Hepatocyte (in vitro differentiated cells): ENCODE measurements around the gene NEU3. TPM values are rescaled to one million over a fixed set of nuclear protein-coding genes. Genes with fewer than 3 reads are reported as not detected.

ENCODE experiments used
- DNase-seq: peaks from one replicate; pipeline ENCODE4 v3.0.0-alpha.2; 2016; ENCODE audit warnings: low spot score
- H2AFZ ChIP-seq: fragments of 200-600 bp; sonication (generic); 2 replicates; pipeline ENCODE4 v1.6.0; 2016; ENCODE audit warnings: antibody characterized with exemption, mild to moderate bottlenecking
- H3K27ac ChIP-seq: fragments of 200-600 bp; sonication (generic); 2 replicates; pipeline ENCODE4 v1.5.1; 2016; ENCODE audit warnings: mild to moderate bottlenecking
- H3K27me3 ChIP-seq: fragments of 200-600 bp; sonication (generic); 2 replicates; pipeline ENCODE4 v1.6.1; 2016
- H3K36me3 ChIP-seq: fragments of 200-600 bp; sonication (generic); replicated peaks from 2 replicates; pipeline ENCODE4 v1.5.1; 2016; ENCODE audit warnings: low read depth; ENCODE audit not compliant: insufficient read depth
- H3K4me1 ChIP-seq: fragments of 200-600 bp; sonication (generic); 2 replicates; pipeline ENCODE4 v1.5.1; 2016; ENCODE audit warnings: mild to moderate bottlenecking, moderate library complexity; ENCODE audit not compliant: insufficient read depth
- H3K4me2 ChIP-seq: fragments of 200-600 bp; sonication (generic); 2 replicates; pipeline ENCODE4 v1.6.0; 2016
- H3K4me3 ChIP-seq: fragments of 200-600 bp; sonication (generic); 2 replicates; pipeline ENCODE4 v1.5.1; 2016; ENCODE audit warnings: mild to moderate bottlenecking
- H3K79me2 ChIP-seq: fragments of 200-600 bp; sonication (generic); 2 replicates; pipeline ENCODE4 v1.6.0; 2017; ENCODE audit warnings: mild to moderate bottlenecking
- H3K9me2 ChIP-seq: fragments of 200-600 bp; sonication (generic); replicated peaks from 2 replicates; pipeline ENCODE4 v1.6.0; 2017; ENCODE audit warnings: mild to moderate bottlenecking; ENCODE audit not compliant: insufficient read depth
- H3K9me3 ChIP-seq: fragments of 200-600 bp; sonication (generic); 2 replicates; pipeline ENCODE4 v1.5.1; 2016; ENCODE audit warnings: low read depth, mild to moderate bottlenecking
- H4K20me1 ChIP-seq: fragments of 200-600 bp; sonication (generic); 2 replicates; pipeline ENCODE4 v1.6.0; 2016; ENCODE audit warnings: mild to moderate bottlenecking; ENCODE audit not compliant: insufficient read depth, poor library complexity, severe bottlenecking
- CTCF ChIP-seq: fragments of 200-600 bp; sonication (generic); IDR thresholded peaks from 2 replicates; pipeline ENCODE4 v1.5.1; 2016; ENCODE audit warnings: antibody characterized with exemption, mild to moderate bottlenecking; ENCODE audit not compliant: poor library complexity
- EZH2 ChIP-seq: fragments of 200-600 bp; sonication (generic); IDR thresholded peaks from 2 replicates; pipeline ENCODE4 v1.6.1; 2016; ENCODE audit warnings: antibody characterized with exemption, mild to moderate bottlenecking, borderline replicate concordance
- EZH2phosphoT487 ChIP-seq: fragments of 200-600 bp; sonication (generic); IDR thresholded peaks from one replicate; pipeline ENCODE4 v1.6.1; 2018; ENCODE audit warnings: antibody characterized with exemption, mild to moderate bottlenecking, low read depth, moderate library complexity; ENCODE audit not compliant: unreplicated experiment, severe bottlenecking
- WGBS: methylation state at CpG from one replicate; pipeline ENCODE4 v1.1.6; 2016; ENCODE audit warnings: low lambda C conversion rate; ENCODE audit errors: missing lambda C conversion rate; 5-methylcytosine and 5-hydroxymethylcytosine counted together
- polyA plus RNA-seq: library from polyadenylated mRNA; unstranded; fragments of >200 nt; fragmentation: Nextera tagmentation; extraction: Ambion mirVana; gene quantifications from 2 replicates; pipeline ENCODE4 v1.2.1, GENCODE V29; 2016
- total RNA-seq: library from RNA; depleted of rRNA; stranded (reverse); fragments of >200 nt; gene quantifications from 2 replicates; pipeline ENCODE4 v1.2.3, GENCODE V29; 2014

The NEU3 gene, protein sequence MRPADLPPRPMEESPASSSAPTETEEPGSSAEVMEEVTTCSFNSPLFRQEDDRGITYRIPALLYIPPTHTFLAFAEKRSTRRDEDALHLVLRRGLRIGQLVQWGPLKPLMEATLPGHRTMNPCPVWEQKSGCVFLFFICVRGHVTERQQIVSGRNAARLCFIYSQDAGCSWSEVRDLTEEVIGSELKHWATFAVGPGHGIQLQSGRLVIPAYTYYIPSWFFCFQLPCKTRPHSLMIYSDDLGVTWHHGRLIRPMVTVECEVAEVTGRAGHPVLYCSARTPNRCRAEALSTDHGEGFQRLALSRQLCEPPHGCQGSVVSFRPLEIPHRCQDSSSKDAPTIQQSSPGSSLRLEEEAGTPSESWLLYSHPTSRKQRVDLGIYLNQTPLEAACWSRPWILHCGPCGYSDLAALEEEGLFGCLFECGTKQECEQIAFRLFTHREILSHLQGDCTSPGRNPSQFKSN
- total RNA-seq (11.7 and 12.4 TPM in 2 replicates), polyA plus RNA-seq (4.3 and 5.1 TPM in 2 replicates)

DNA sequence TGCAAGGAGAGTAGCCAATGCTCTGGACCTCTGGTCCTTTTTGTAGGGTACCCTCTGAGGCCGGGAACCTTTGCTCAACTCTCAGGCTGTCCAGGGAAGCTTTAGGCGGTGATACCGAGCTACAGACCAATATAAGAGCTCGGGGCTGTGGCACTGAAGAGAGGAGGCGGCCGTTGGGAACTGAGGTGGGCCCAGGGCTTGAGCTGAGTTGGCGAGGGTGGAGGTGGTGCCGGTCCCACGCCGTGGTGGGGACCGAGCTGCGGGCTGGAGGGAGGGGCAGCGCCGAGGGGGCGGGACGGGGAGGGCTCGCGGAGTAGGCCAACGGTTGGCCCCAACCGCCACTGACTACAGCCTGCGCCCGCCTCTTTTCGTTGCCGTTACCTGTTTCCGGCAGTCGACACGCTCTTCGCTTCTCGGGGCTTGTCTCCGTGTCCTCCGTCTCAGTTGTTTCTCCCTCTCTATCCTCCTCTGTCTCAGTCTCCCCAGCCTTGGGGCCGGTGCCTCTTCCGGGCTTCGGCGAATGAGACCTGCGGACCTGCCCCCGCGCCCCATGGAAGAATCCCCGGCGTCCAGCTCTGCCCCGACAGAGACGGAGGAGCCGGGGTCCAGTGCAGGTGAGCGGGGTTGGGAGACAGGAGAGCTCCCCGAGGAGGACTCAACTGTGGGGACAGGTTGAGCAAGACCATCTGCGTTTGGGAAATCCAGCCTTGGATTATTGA, at the start of gene NEU3:
Gene NEU3 (plus strand): TSS at position 393 of the 719 bp plus-strand sequence. CDS start 128 bp downstream, at position 521.
- peak within 1 kb of the TSS; percentile 93 for H3K27ac ChIP-seq

GRCh38 chr11:74941492-74941891, 47.2 kb upstream of the NEU3 start:
- Histone ChIP-seq H3K27me3 (no peaks in the 10 kb centered on the region), H3K79me2 (no peaks in the 10 kb centered on the region), H3K4me2 (no peak overlapping the region), H2AFZ (no peak overlapping the region), H3K36me3 (no peaks in the 10 kb centered on the region), H4K20me1 (no peaks in the 10 kb centered on the region), H3K4me1 (no peaks in the 10 kb centered on the region), H3K27ac (no peak overlapping the region), H3K4me3 (no peak overlapping the region), H3K9me3 (no peaks in the 10 kb centered on the region), H3K9me2 (no peaks in the 10 kb centered on the region)
- no peak for TF ChIP-seq CTCF
- DNase-seq: no peak

More for the DNA sequence above, at the start of gene NEU3:
- H3K4me3 ChIP-seq: peak within 1 kb of the TSS; percentile 94
- 3% methylated on average over 29 of the region's 46 CpGs for WGBS
- H3K9me3 ChIP-seq: no peaks in the 10 kb centered on the region
- peak within 1 kb of the TSS; percentile 94 for H3K4me2 ChIP-seq
- H4K20me1 ChIP-seq: no peaks in the 10 kb centered on the region
- H3K9me2 ChIP-seq: no peaks in the 10 kb centered on the region
- H3K79me2 ChIP-seq: peaks cover 13% of the 10 kb centered on the region
- TF ChIP-seq CTCF: no peak
- TF ChIP-seq EZH2phosphoT487: no peak
- peak; percentile 86 for DNase-seq
- H3K27me3 ChIP-seq: no peaks in the 10 kb centered on the region
- peak within 1 kb of the TSS; percentile 95 for H2AFZ ChIP-seq
- H3K4me1 ChIP-seq: no peaks in the 10 kb centered on the region
- no peaks in the 10 kb centered on the region for H3K36me3 ChIP-seq

- H4K20me1 ChIP-seq: no peaks in the 10 kb centered on the region
- H3K4me3 ChIP-seq: no peak overlapping the region
- H3K27ac ChIP-seq: no peak overlapping the region
- no peak overlapping the region for H2AFZ ChIP-seq
- no peaks in the 10 kb centered on the region for H3K9me3 ChIP-seq
- H3K79me2 ChIP-seq: no peaks in the 10 kb centered on the region
- H3K9me2 ChIP-seq: no peaks in the 10 kb centered on the region
- 96% methylated on average over 5 of the region's 5 CpGs for WGBS
- no peak for TF ChIP-seq EZH2phosphoT487
- TF ChIP-seq CTCF: no peak
- no peak for TF ChIP-seq EZH2
- DNase-seq: no peak
- H3K4me2 ChIP-seq: no peak overlapping the region
- H3K27me3 ChIP-seq: no peaks in the 10 kb centered on the region
- H3K4me1 ChIP-seq: no peaks in the 10 kb centered on the region
- H3K36me3 ChIP-seq: no peaks in the 10 kb centered on the region
These were observed 46.5 kb upstream of the NEU3 start for GRCh38 chr11:74942073-74942759.
